HEK293T (cell line): ENCODE measurements around the gene COX6B1.

Experiments
- CTCF ChIA-PET: fragments of 350-600 bp; formaldehyde crosslinking; extraction: SDS; loops from one replicate; lab custom pipeline; 2021; ENCODE audit warnings: antibody characterized with exemption, inconsistent platforms; lab: Yijun Ruan, JAX
- POLR2A ChIA-PET: fragments of 350-600 bp; formaldehyde crosslinking; extraction: SDS; loops from one replicate; lab custom pipeline; 2020; ENCODE audit warnings: antibody characterized with exemption, inconsistent platforms; lab: Yijun Ruan, JAX
- DNase-seq: peaks from one replicate; pipeline ENCODE4 v3.0.0; 2012; ENCODE audit warnings: mixed read lengths; ENCODE audit errors: extremely low spot score
- ARNT ChIP-seq: fragments of 450-650 bp; IDR thresholded peaks from 2 replicates; pipeline ENCODE4 v1.6.1; 2017; ENCODE audit warnings: mild to moderate bottlenecking
- BHLHE40 ChIP-seq: fragments of 450-650 bp; IDR thresholded peaks from 2 replicates; pipeline ENCODE4 v1.6.1; 2016; ENCODE audit warnings: mild to moderate bottlenecking, moderate library complexity, borderline replicate concordance
- CTBP1 ChIP-seq: fragments of 450-650 bp; IDR thresholded peaks from 2 replicates; pipeline ENCODE4 v1.6.1; 2016; ENCODE audit warnings: borderline replicate concordance
- ELF4 ChIP-seq: fragments of 450-650 bp; IDR thresholded peaks from 2 replicates; pipeline ENCODE4 v1.6.1; 2017; ENCODE audit warnings: antibody characterized with exemption
- FOXA1 ChIP-seq: fragments of 450-650 bp; IDR thresholded peaks from 2 replicates; pipeline ENCODE4 v1.6.1; 2016; ENCODE audit warnings: mild to moderate bottlenecking
- FOXK2 ChIP-seq: fragments of 450-650 bp; IDR thresholded peaks from 2 replicates; pipeline ENCODE4 v1.6.1; 2016; ENCODE audit warnings: mild to moderate bottlenecking
- FOXM1 ChIP-seq: fragments of 450-650 bp; IDR thresholded peaks from 2 replicates; pipeline ENCODE4 v1.6.1; 2017; ENCODE audit warnings: mild to moderate bottlenecking, borderline replicate concordance
- HDGF ChIP-seq: fragments of 450-650 bp; IDR thresholded peaks from 2 replicates; pipeline ENCODE4 v1.6.1; 2017; ENCODE audit warnings: antibody characterized with exemption, borderline replicate concordance
- L3MBTL2 ChIP-seq: fragments of 450-650 bp; conservative IDR thresholded peaks from 2 replicates; pipeline ENCODE4 v1.6.1; 2016; ENCODE audit warnings: mild to moderate bottlenecking
- LEF1 ChIP-seq: fragments of 450-650 bp; IDR thresholded peaks from 2 replicates; pipeline ENCODE4 v1.6.1; 2017; ENCODE audit warnings: mild to moderate bottlenecking, borderline replicate concordance
- NFRKB ChIP-seq: fragments of 450-650 bp; IDR thresholded peaks from 2 replicates; pipeline ENCODE4 v1.6.1; 2016; ENCODE audit warnings: mild to moderate bottlenecking, moderate library complexity
- SP1 ChIP-seq: fragments of 450-650 bp; IDR thresholded peaks from 2 replicates; pipeline ENCODE4 v1.6.1; 2017
- SUZ12 ChIP-seq: fragments of 450-650 bp; IDR thresholded peaks from 2 replicates; pipeline ENCODE4 v1.6.1; 2016; ENCODE audit warnings: mild to moderate bottlenecking
- TARDBP ChIP-seq: fragments of 450-650 bp; IDR thresholded peaks from 2 replicates; pipeline ENCODE4 v1.6.1; 2016
- ZNF384 ChIP-seq: fragments of 450-650 bp; IDR thresholded peaks from 2 replicates; pipeline ENCODE4 v1.6.1; 2016
- TF ChIP-seq, protein P1 (sequence below): fragments of 450-650 bp; IDR thresholded peaks from 2 replicates; pipeline ENCODE4 v1.6.1; 2016

COX6B1 gene

GRCh38 chr19:35666251-35666913 lies 18.3 kb downstream of the COX6B1 start, which contains the start of gene UPK1A:
Gene UPK1A, plus strand, starts transcription at chr19:35666517. Its CDS starts 296 bp downstream, at chr19:35666813.
- DNase-seq, result no peak
- CTCF ChIA-PET, result no interaction called here
- POLR2A ChIA-PET, result interaction anchor here (0.7 to 1.5 kb wide), 2 partner anchors 18 to 36 kb away, joined by 3 read pairs; partner anchors contain the start of gene COX6B1
- TF ChIP-seq NFRKB, result no peak
- no peak for TF ChIP-seq LEF1
- TF ChIP-seq CTBP1, result no peak
- no peak for TF ChIP-seq TARDBP
- TF ChIP-seq ARNT, result no peak
- no peak for TF ChIP-seq ELF4
- TF ChIP-seq, protein P1, sequence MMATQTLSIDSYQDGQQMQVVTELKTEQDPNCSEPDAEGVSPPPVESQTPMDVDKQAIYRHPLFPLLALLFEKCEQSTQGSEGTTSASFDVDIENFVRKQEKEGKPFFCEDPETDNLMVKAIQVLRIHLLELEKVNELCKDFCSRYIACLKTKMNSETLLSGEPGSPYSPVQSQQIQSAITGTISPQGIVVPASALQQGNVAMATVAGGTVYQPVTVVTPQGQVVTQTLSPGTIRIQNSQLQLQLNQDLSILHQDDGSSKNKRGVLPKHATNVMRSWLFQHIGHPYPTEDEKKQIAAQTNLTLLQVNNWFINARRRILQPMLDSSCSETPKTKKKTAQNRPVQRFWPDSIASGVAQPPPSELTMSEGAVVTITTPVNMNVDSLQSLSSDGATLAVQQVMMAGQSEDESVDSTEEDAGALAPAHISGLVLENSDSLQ, result no peak
- TF ChIP-seq FOXK2, result no peak
- TF ChIP-seq SP1, result no peak

DNA sequence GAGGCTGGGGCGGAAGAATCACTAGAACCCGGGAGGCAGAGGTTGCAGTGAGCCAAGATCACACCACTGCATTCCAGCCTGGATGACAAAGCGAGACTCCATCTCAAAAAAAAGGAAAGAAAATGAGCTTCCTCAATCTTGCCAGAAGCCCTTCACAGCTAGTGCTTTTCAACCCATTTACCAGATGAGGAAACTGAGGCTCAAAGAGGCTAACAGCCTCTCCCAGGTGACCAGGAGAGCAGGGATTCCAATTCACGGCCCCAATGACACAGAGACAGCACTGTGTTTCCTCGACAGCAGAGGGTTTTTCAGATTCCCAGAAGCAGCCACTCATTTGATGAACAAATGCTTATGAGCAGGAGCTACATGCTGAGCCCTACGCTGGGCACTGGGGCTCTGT lies 21.4 kb downstream of the COX6B1 start:
- TF ChIP-seq FOXK2, result no peak
- no peak for TF ChIP-seq BHLHE40
- no peak for TF ChIP-seq CTBP1
- TF ChIP-seq ARNT, result no peak
- ChIA-PET CTCF (interaction anchor here (0.6 kb wide), 1 partner anchor 147 kb away, joined by 3 read pairs; no protein-coding TSS in a partner anchor), POLR2A (interaction anchor here (0.6 to 1.3 kb wide), 3 partner anchors 22 to 159 kb away, joined by 3 to 4 read pairs (median 3); partner anchors contain the start of gene COX6B1)
- DNase-seq, result no peak

- POLR2A ChIA-PET, result no interaction called here
- TF ChIP-seq ELF4 (no peak), NFRKB (no peak), HDGF (no peak), TARDBP (no peak), BHLHE40 (no peak), ZNF384 (no peak), FOXK2 (no peak), SUZ12 (no peak), ARNT (no peak), L3MBTL2 (no peak), FOXM1 (no peak), SP1 (no peak), CTBP1 (no peak), LEF1 (no peak), FOXA1 (no peak)
- TF ChIP-seq, protein P1, result no peak
- CTCF ChIA-PET, result interaction anchor here (0.6 kb wide), 1 partner anchor 148 kb away, joined by 3 read pairs; no protein-coding TSS in a partner anchor
- DNase-seq, result no peak
These were observed 21.9 kb downstream of the COX6B1 start for GRCh38 chr19:35669974-35670373.

DNA sequence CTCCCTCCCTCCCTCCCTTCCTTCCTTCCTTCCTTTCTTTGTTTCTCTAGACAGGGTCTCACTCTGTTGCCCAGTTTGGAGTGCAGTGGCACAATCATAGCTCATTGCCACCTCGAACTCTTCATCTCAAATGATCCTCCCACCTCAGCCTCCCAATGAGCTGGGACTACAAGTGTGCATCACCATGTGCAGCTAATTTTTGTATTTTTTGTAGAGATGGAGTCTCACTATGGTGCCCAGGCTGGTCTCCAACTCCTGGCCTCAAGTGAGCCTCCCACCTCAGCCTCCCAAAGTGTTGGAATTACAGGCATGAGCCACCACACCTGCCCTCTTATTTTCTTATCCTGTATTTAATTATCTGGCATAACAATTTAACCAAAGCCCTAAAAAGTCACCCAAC lies 22.6 kb downstream of the COX6B1 start:
- DNase-seq, result no peak
- POLR2A ChIA-PET, result interaction anchor here (2.1 kb wide), 1 partner anchor 22 kb away, joined by 9 read pairs; the partner anchor contains the start of gene COX6B1
- CTCF ChIA-PET, result no interaction called here
- TF ChIP-seq BHLHE40, result no peak
- no peak for TF ChIP-seq ELF4
- TF ChIP-seq, protein P1, result no peak
- no peak for TF ChIP-seq SP1
- no peak for TF ChIP-seq FOXK2
- no peak for TF ChIP-seq L3MBTL2
- no peak for TF ChIP-seq CTBP1
- TF ChIP-seq SUZ12, result no peak
- TF ChIP-seq LEF1, result no peak
- no peak for TF ChIP-seq FOXA1
- TF ChIP-seq FOXM1, result no peak
- TF ChIP-seq HDGF, result no peak
- TF ChIP-seq ZNF384, result no peak
- TF ChIP-seq TARDBP, result no peak
- TF ChIP-seq NFRKB, result no peak
- TF ChIP-seq ARNT, result no peak

DNA sequence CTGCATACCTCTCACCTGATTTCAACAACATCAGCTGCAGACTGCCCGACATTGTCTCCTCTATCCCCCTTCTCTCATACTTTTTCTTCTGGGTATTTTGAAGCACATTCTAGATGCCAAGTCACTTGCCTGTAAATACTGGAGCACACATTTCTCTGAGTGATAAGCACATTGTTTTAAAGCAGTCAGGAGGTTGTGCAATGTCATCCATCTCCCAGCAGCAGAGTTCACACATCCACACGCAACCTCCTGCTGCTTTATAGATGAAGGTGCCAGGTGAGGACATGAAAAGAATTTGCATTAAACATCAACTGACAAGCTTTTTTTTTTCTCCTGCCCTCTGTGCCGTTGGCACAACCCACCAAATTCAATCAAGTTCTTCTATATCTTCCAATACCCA lies 23.7 kb downstream of the COX6B1 start:
- DNase-seq, result no peak
- POLR2A ChIA-PET, result interaction anchor here (2.1 kb wide), 1 partner anchor 24 kb away, joined by 9 read pairs; the partner anchor contains the start of gene COX6B1
- TF ChIP-seq, protein P1, result no peak
- no peak for TF ChIP-seq SUZ12
- TF ChIP-seq CTBP1, result no peak
- TF ChIP-seq HDGF, result no peak
- no peak for TF ChIP-seq ELF4
- no peak for TF ChIP-seq L3MBTL2
- TF ChIP-seq ARNT, result no peak
- no peak for TF ChIP-seq FOXK2
- no peak for TF ChIP-seq BHLHE40
- no peak for TF ChIP-seq TARDBP
- TF ChIP-seq NFRKB, result no peak
- no peak for TF ChIP-seq FOXA1
- TF ChIP-seq ZNF384, result no peak
- TF ChIP-seq SP1, result no peak
- TF ChIP-seq LEF1, result no peak
- TF ChIP-seq FOXM1, result no peak
- CTCF ChIA-PET, result no interaction called here
